A549 (cell line): ENCODE measurements around the gene PNPLA4. TPM values are rescaled to one million over a fixed set of nuclear protein-coding genes. Genes with fewer than 3 reads are reported as not detected.

Source experiments
- ATAC-seq, 2 experiments: fragments of 200-7000 bp in 1 of 2; fragments of >200 bp in 1 of 2; cut with Nextera tagmentation in 1 of 2; cut with Tn5 transposase in 1 of 2; 3 replicates each; pipeline versions ENCODE4 v1.8.0 to v1.9.1; 2018 to 2020; ENCODE audit warnings: mild to moderate bottlenecking in 1 of 2, moderate library complexity in 1 of 2
- CTCF ChIA-PET: fragments of 300-600 bp; sonication (Branson Sonifier 250); formaldehyde crosslinking; extraction: SDS; loops from one replicate; lab custom pipeline; 2021; ENCODE audit warnings: antibody characterized with exemption, inconsistent platforms; lab: Yijun Ruan, JAX
- POLR2A ChIA-PET: fragments of 350-600 bp; formaldehyde crosslinking; extraction: SDS; loops from one replicate; lab custom pipeline; 2021; ENCODE audit warnings: antibody characterized with exemption, inconsistent platforms; lab: Yijun Ruan, JAX
- DNase-seq, 2 experiments: peaks; one replicate each; pipeline versions ENCODE4 v3.0.0 to v3.0.0-alpha.2; 2011 to 2016; ENCODE audit warnings: low read depth in 1 of 2, low spot score in 1 of 2
- FAIRE-seq: peaks from 2 replicates; lab custom pipeline; 2011; peaks lifted over from hg19 to GRCh38; lab: Jason Lieb, UNC
- H3K27ac ChIP-seq, 2 experiments: fragments of >200 bp; sonication (Bioruptor Twin); formaldehyde crosslinking; 3 replicates each; pipeline ENCODE4 v1.5.1; 2016 to 2017
- H3K4me1 ChIP-seq: fragments of >200 bp; sonication (Bioruptor Twin); formaldehyde crosslinking; 3 replicates; pipeline ENCODE4 v1.6.1; 2016
- H3K4me2 ChIP-seq: fragments of >200 bp; sonication (Bioruptor Twin); formaldehyde crosslinking; 3 replicates; pipeline ENCODE4 v1.6.1; 2016
- H3K4me3 ChIP-seq: fragments of >200 bp; sonication (Bioruptor Twin); formaldehyde crosslinking; 3 replicates; pipeline ENCODE4 v1.5.1; 2016
- H3K9me3 ChIP-seq: fragments of >200 bp; sonication (Bioruptor Twin); formaldehyde crosslinking; 3 replicates; pipeline ENCODE4 v1.6.1; 2016
- BHLHE40 ChIP-seq: IDR thresholded peaks from 2 replicates; pipeline ENCODE4 v1.6.1; 2012; ENCODE audit warnings: low read depth, low read length, inconsistent platforms
- CBX2 ChIP-seq: fragments of 200-600 bp; sonication (generic); IDR thresholded peaks from 2 replicates; pipeline ENCODE4 v1.6.1; 2016; ENCODE audit warnings: low read depth, mild to moderate bottlenecking, borderline replicate concordance
- CHD2 ChIP-seq: fragments of 150-350 bp; IDR thresholded peaks from 2 replicates; pipeline ENCODE4 v1.6.1; 2014; ENCODE audit warnings: low read length; ENCODE audit not compliant: partially characterized antibody
- CHD4 ChIP-seq: fragments of 200-600 bp; sonication (generic); IDR thresholded peaks from 2 replicates; pipeline ENCODE4 v1.6.1; 2016; ENCODE audit warnings: antibody characterized with exemption, mild to moderate bottlenecking, borderline replicate concordance
- EP300 ChIP-seq, 2 experiments: fragments of >200 bp; sonication (Bioruptor Twin); formaldehyde crosslinking; IDR thresholded peaks; 2 replicates in 1 of 2; 3 replicates in 1 of 2; pipeline ENCODE4 v1.6.1; 2016 to 2017
- FOSB ChIP-seq: fragments of 250-450 bp; sonication (Bioruptor Pico); IDR thresholded peaks from 2 replicates; pipeline ENCODE4 v1.5.0; 2020; ENCODE audit warnings: mild to moderate bottlenecking, moderate library complexity
- FOSL2 ChIP-seq, 2 experiments: fragments of 450-650 bp in 1 of 2; fragments of >200 bp in 1 of 2; sonication (Bioruptor Twin) in 1 of 2; formaldehyde crosslinking; IDR thresholded peaks; 2 replicates each; pipeline versions ENCODE4 v1.5.0 to v1.6.1; 2016 to 2020; ENCODE audit warnings: mild to moderate bottlenecking in 1 of 2, moderate library complexity in 1 of 2
- FOXS1 ChIP-seq: fragments of 250-450 bp; sonication (Bioruptor Pico); IDR thresholded peaks from 2 replicates; pipeline ENCODE4 v1.5.0; 2020; ENCODE audit warnings: mild to moderate bottlenecking, moderate library complexity
- HES2 ChIP-seq: fragments of >200 bp; sonication (Bioruptor Twin); formaldehyde crosslinking; IDR thresholded peaks from 2 replicates; pipeline ENCODE4 v1.6.1; 2016
- HOXA7 ChIP-seq: fragments of 250-450 bp; sonication (Bioruptor Pico); IDR thresholded peaks from 2 replicates; pipeline ENCODE4 v1.5.0; 2020; ENCODE audit warnings: mild to moderate bottlenecking, moderate library complexity
- JUNB ChIP-seq: fragments of >200 bp; sonication (Bioruptor Twin); formaldehyde crosslinking; IDR thresholded peaks from 2 replicates; pipeline ENCODE4 v1.6.1; 2016
- MAFK ChIP-seq: fragments of 450-650 bp; IDR thresholded peaks from 2 replicates; pipeline ENCODE4 v1.6.1; 2014; ENCODE audit not compliant: partially characterized antibody
- NR3C1 ChIP-seq: fragments of >200 bp; sonication (Bioruptor Twin); formaldehyde crosslinking; IDR thresholded peaks from 3 replicates; pipeline ENCODE4 v1.6.1; 2017
- POLR2A ChIP-seq: IDR thresholded peaks from 2 replicates; pipeline ENCODE4 v1.6.1; 2012; ENCODE audit warnings: mild to moderate bottlenecking, low read length
- RAD21 ChIP-seq, 2 experiments: fragments of >200 bp in 1 of 2; sonication (Bioruptor Twin) in 1 of 2; formaldehyde crosslinking in 1 of 2; IDR thresholded peaks in 1 of 2; conservative IDR thresholded peaks in 1 of 2; 2 replicates in 1 of 2; 3 replicates in 1 of 2; pipeline ENCODE4 v1.6.1; 2012 to 2018; ENCODE audit warnings: inconsistent platforms in 1 of 2
- RARB ChIP-seq: fragments of 250-450 bp; sonication (Bioruptor Pico); IDR thresholded peaks from 2 replicates; pipeline ENCODE4 v1.8.0; 2021; ENCODE audit warnings: mild to moderate bottlenecking, moderate library complexity
- SMC3 ChIP-seq: fragments of >200 bp; sonication (Bioruptor Twin); formaldehyde crosslinking; IDR thresholded peaks from 3 replicates; pipeline ENCODE4 v1.6.1; 2018; ENCODE audit warnings: inconsistent platforms
- ZSCAN20 ChIP-seq: fragments of 250-450 bp; sonication (Bioruptor Pico); IDR thresholded peaks from 2 replicates; pipeline ENCODE4 v1.8.0; 2022; ENCODE audit warnings: mild to moderate bottlenecking, moderate library complexity
- WGBS: methylation state at CpG from one replicate; pipeline ENCODE4 v1.1.6; 2017; ENCODE audit errors: missing lambda C conversion rate; 5-methylcytosine and 5-hydroxymethylcytosine counted together
- polyA plus RNA-seq, 4 experiments: library from polyadenylated mRNA; depleted of rRNA in 3 of 4; stranded (reverse); fragments of >200 nt; fragmentation: RNase III in 1 of 4; extraction: RNeasy Plus Mini Kit Qiagen cat#74134 plus additional on column Dnase treatment in 1 of 4; gene quantifications; 2 replicates in 3 of 4; 3 replicates in 1 of 4; pipeline ENCODE4 v1.2.3, GENCODE V29; 2011 to 2017
- TF ChIP-seq, protein P1 (sequence below): fragments of >200 bp; sonication (Bioruptor Twin); formaldehyde crosslinking; IDR thresholded peaks from 3 replicates; pipeline ENCODE4 v1.5.1; 2016
- TF ChIP-seq, protein P2 (sequence below): fragments of 250-450 bp; sonication (Bioruptor Pico); IDR thresholded peaks from 2 replicates; pipeline ENCODE4 v1.5.0; 2020; ENCODE audit warnings: low read depth, mild to moderate bottlenecking, moderate library complexity
- TF ChIP-seq, protein P3 (sequence below): fragments of 150-350 bp; IDR thresholded peaks from 2 replicates; pipeline ENCODE4 v1.6.1; 2014; ENCODE audit warnings: low read depth, mild to moderate bottlenecking, low read length

Gene PNPLA4
- polyA plus RNA-seq, 2 of the 4 experiments (the other 2 are of a cell fraction): 9.7 to 24.7 TPM

DNA sequence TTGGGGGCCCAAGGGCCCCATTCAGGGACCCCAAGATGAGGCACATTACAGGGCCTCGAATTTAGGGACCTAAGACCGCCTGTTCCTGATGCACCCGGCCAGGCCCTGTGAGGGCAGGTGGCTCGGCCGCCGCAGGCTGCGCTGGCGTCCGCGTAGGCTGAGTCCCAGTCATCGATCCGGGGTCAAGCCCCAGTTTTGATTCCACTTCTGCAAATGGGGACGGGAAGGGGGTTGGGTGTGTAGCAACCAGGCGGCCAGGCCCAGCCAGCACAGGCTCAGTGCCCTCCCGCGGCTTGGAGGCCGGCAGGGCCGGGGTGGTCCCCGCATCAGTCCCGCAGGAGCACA, 327 bp downstream of the PNPLA4 start:
- DNase-seq (no peak), FAIRE-seq (no peak), ATAC-seq (peak in 1 of 2 experiments; percentile 81; a peak in 2 of 6 replicates)
- WGBS: no CpG with 5 or more reads among the region's 20 CpGs
- POLR2A ChIA-PET: no interaction called here
- Histone ChIP-seq H3K4me1 (no peaks in the 10 kb centered on the region), H3K4me2 (peak overlapping the region; percentile 67), H3K27ac (peak overlapping the region; percentile 77 to 95), H3K4me3 (peak overlapping the region; percentile 62), H3K9me3 (peaks cover 5% of the 10 kb centered on the region; the same call in 1 of the 3 replicates)
- CTCF ChIA-PET: no interaction called here
- TF ChIP-seq CBX2 (no peak), ZSCAN20 (no peak), POLR2A (no peak), FOXS1 (CRISPR knock-in tag) (no peak), NR3C1 (no peak), EP300 (IDR thresholded peaks at IDR 0.05) (no peak)

DNA sequence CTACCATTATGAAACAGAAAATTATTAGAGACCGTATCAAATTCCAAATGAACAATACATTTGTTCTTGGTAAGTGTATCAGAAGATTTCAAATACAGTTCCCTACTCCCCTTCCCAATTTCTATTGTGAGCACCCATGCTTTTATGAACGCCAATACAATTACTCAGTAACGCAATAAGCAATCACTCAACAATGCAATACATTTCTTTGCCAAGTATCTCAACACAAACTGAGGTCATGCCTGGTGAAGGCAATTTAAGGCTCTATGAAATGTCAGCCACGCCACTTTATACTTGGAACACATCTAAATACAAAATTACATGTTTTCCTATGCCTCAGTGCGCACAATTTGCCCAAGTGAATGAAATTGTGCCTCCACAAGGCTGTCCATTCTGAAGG, 712 bp downstream of the PNPLA4 start:
- WGBS: 92% methylated on average over 5 of the region's 5 CpGs
- DNase-seq (no peak), ATAC-seq (no peak), FAIRE-seq (peak; percentile 28)
- ChIA-PET POLR2A (no interaction called here), CTCF (no interaction called here)
- H3K4me3 ChIP-seq: peak overlapping the region; percentile 62
- TF ChIP-seq JUNB (no peak), HES2 (no peak), BHLHE40 (no peak), RARB (no peak), FOSL2 (IDR thresholded peaks at IDR 0.05) (no peak), FOSL2 (CRISPR knock-in tag; IDR thresholded peaks at IDR 0.05) (no peak), FOSB (CRISPR knock-in tag) (no peak), CHD2 (no peak)
- H3K4me2 ChIP-seq: peak overlapping the region; percentile 67
- peak overlapping the region; percentile 77 to 95; a peak in 5 of 6 replicates for H3K27ac ChIP-seq
- no peaks in the 10 kb centered on the region for H3K4me1 ChIP-seq
- H3K9me3 ChIP-seq: peaks cover 5% of the 10 kb centered on the region; the same call in 1 of the 3 replicates

- FAIRE-seq: peak; percentile 99
- peak overlapping the region; percentile 67; the same call in 2 of the 3 replicates for H3K4me2 ChIP-seq
- no peak for TF ChIP-seq CHD4
- peak; percentile 53 for TF ChIP-seq MAFK
- TF ChIP-seq SMC3: peak; percentile 25; the same call in 2 of the 3 replicates
- TF ChIP-seq, protein P1, sequence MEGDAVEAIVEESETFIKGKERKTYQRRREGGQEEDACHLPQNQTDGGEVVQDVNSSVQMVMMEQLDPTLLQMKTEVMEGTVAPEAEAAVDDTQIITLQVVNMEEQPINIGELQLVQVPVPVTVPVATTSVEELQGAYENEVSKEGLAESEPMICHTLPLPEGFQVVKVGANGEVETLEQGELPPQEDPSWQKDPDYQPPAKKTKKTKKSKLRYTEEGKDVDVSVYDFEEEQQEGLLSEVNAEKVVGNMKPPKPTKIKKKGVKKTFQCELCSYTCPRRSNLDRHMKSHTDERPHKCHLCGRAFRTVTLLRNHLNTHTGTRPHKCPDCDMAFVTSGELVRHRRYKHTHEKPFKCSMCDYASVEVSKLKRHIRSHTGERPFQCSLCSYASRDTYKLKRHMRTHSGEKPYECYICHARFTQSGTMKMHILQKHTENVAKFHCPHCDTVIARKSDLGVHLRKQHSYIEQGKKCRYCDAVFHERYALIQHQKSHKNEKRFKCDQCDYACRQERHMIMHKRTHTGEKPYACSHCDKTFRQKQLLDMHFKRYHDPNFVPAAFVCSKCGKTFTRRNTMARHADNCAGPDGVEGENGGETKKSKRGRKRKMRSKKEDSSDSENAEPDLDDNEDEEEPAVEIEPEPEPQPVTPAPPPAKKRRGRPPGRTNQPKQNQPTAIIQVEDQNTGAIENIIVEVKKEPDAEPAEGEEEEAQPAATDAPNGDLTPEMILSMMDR: peak; percentile 58
- peak; percentile 53 to 67; a peak in 4 of 5 replicates for TF ChIP-seq RAD21 (conservative IDR thresholded peaks at IDR 0.05 in 1 of 2, IDR thresholded peaks at IDR 0.05 in 1 of 2)
- TF ChIP-seq CHD2: no peak
- TF ChIP-seq, all 56 proteins: peak for 4
- Histone ChIP-seq H3K4me3 (no peak overlapping the region), H3K4me1 (no peaks in the 10 kb centered on the region), H3K9me3 (peaks cover 5% of the 10 kb centered on the region; the same call in 1 of the 3 replicates), H3K27ac (no peak overlapping the region)
- CTCF ChIA-PET: no interaction called here
- DNase-seq (peak; percentile 35 to 69), ATAC-seq (peak; percentile 27 to 54; a peak in 4 of 6 replicates)
- POLR2A ChIA-PET: no interaction called here
- WGBS: 46% methylated on average over 9 of the region's 9 CpGs
Measured at GRCh38 chrX:7925867-7926472, 1.2 kb downstream of the PNPLA4 start.

GRCh38 chrX:7921750-7922149, 5.5 kb downstream of the PNPLA4 start:
- no peaks in the 10 kb centered on the region for H3K9me3 ChIP-seq
- no peak overlapping the region for H3K4me3 ChIP-seq
- no peak for DNase-seq
- CTCF ChIA-PET: no interaction called here
- no peak for TF ChIP-seq HOXA7
- TF ChIP-seq ZSCAN20: no peak
- TF ChIP-seq, protein P1: no peak
- TF ChIP-seq, protein P2, sequence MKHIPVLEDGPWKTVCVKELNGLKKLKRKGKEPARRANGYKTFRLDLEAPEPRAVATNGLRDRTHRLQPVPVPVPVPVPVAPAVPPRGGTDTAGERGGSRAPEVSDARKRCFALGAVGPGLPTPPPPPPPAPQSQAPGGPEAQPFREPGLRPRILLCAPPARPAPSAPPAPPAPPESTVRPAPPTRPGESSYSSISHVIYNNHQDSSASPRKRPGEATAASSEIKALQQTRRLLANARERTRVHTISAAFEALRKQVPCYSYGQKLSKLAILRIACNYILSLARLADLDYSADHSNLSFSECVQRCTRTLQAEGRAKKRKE (CRISPR knock-in tag): no peak
- TF ChIP-seq, protein P3, sequence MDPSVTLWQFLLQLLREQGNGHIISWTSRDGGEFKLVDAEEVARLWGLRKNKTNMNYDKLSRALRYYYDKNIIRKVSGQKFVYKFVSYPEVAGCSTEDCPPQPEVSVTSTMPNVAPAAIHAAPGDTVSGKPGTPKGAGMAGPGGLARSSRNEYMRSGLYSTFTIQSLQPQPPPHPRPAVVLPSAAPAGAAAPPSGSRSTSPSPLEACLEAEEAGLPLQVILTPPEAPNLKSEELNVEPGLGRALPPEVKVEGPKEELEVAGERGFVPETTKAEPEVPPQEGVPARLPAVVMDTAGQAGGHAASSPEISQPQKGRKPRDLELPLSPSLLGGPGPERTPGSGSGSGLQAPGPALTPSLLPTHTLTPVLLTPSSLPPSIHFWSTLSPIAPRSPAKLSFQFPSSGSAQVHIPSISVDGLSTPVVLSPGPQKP: no peak
- TF ChIP-seq, all 56 proteins: peak for 0
- POLR2A ChIA-PET: no interaction called here
- Histone ChIP-seq H3K4me1 (no peaks in the 10 kb centered on the region), H3K4me2 (no peak overlapping the region), H3K27ac (no peak overlapping the region)
- ATAC-seq (no peak), FAIRE-seq (no peak)
- WGBS: 92% methylated on average over 12 of the region's 12 CpGs
